ENCODE results near the gene ARFIP1. TPM values are rescaled to one million over a fixed set of nuclear protein-coding genes. Genes with fewer than 3 reads are reported as not detected.
"Not testable (repeated sequence)": the region's sequence is repeated elsewhere in the genome, so short reads cannot be mapped to it uniquely, and the experiment has no call there.

The ARFIP1 gene
- total RNA-seq, 1 experiment from 2014 or later: 27.0 TPM

DNA sequence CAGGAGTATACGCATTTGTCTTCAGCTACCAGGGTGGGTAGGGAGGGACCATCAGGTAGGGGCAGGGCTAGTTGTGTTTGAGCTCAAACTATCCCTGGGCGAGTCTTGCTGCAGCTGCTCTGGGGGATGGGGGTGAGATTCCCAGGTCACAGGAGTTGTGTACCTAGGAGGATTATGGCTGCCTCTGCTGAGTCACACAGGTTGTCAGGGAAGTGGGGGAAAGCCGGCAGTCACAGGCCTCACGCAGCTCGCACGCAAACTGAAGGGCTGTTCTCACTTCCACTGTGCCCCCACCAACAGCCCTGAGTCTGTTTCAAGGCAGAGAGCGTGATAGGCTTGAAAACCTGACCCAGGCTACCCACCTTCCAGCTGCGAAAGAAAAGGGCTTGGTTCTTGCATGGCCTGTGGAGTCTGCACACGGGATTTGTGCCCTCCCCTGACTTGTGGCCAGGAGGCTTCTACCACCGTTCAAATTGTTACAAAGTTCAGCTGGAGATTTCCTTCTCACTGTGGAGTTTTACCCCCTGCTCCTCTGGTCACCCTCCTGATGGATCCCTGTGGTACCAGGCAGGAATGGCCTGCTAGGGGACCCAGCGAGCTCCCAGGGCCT, 63.8 kb downstream of the ARFIP1 start:
- DNase-seq (ENCODE audit: low spot score): peak; percentile 68

GRCh38 chr4:152847376-152847775, 67.6 kb downstream of the ARFIP1 start:
- no peak for DNase-seq (ENCODE audit: low spot score)

DNA sequence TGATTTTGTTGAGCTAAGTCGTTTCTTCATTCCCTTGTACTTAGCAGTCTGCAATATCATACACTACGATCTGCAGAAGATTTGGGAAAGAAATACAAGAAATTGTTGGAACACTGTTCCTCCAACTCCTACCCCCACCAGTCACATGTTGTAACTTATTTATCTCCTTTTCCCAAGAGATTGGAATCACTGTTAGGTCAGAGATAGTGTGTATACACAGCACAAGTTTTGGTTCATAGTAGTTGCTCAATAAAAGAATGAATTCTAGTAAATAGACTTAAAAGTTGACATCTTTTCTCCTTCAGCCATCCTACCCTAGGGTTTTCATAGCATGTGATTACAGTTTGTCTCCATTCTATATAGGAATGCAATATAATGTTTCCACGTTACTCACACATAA, 68.8 kb downstream of the ARFIP1 start:
- no peak for DNase-seq (ENCODE audit: low spot score)

GRCh38 chr4:152849350-152849749, 69.6 kb downstream of the ARFIP1 start:
- no peak for DNase-seq (ENCODE audit: low spot score)

DNA sequence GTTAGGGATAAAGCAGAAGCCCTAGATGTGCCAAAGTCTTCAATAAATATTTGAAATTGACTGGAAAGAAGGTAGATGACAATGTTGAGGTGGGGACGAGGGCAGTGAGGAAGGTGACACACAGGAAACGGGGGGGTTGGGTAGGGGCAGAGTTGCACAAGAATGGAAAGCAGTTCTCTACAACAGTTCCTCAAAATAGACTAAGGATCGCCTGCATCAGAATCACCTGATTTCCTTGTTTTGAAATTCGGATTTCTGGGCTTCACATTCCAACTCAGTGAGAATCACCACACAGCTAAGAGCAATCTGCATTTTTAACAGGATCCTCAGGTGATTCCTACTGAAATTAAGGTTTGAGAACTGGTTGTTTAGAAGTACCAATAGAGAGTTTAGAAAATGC, 70.6 kb downstream of the ARFIP1 start:
- DNase-seq (ENCODE audit: low spot score): peak; percentile 21

GRCh38 chr4:152851226-152851625, 71.5 kb downstream of the ARFIP1 start:
- no peak for DNase-seq (ENCODE audit: low spot score)

- DNase-seq (ENCODE audit: low spot score): no peak
These were observed 73.5 kb downstream of the ARFIP1 start for GRCh38 chr4:152853293-152853692.

- DNase-seq (ENCODE audit: low spot score): not testable (repeated sequence)
These were observed 74.3 kb downstream of the ARFIP1 start for GRCh38 chr4:152854016-152854415.

GRCh38 chr4:152856960-152857359, 77.2 kb downstream of the ARFIP1 start:
- DNase-seq (ENCODE audit: low spot score): no peak

DNA sequence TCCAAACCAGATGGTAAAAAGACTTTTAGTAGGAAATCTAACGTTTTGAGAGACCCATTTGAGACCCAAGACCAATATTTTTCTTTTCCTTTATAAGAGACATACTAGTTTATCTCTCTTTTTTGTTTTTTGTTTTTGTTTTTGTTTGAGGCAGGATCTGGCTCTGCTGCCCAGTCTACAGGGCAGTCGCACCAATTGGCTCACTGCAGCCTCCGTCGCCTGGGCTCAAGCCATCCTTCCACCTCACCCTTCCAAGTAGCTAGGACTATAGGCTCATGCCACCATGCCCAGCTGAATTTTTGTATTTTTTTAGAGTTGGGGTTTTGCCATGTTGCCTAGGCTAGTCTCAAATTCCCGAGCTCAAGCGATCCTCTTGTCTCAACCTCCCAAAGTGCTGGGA, 79.2 kb downstream of the ARFIP1 start:
- DNase-seq (ENCODE audit: low spot score): no peak

DNA sequence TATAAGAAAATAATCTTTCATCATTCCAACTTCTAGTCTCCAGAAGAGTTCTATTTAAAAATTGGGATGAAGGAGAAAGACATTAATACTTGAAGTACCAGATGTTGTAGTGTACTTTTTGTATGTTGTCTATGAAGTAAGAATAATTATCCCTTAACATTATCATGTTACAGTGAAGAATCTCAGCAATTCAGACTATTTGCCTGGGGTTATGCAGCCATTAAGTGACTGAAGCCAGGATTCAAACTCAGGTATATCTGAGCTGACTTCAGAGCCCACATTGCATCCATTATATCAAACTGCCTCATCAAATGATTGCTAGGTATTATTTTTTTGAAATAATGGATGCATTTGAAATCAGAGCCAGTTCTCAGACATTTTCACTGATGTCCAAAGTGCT, 80.3 kb downstream of the ARFIP1 start:
- DNase-seq (ENCODE audit: low spot score): no peak

DNA sequence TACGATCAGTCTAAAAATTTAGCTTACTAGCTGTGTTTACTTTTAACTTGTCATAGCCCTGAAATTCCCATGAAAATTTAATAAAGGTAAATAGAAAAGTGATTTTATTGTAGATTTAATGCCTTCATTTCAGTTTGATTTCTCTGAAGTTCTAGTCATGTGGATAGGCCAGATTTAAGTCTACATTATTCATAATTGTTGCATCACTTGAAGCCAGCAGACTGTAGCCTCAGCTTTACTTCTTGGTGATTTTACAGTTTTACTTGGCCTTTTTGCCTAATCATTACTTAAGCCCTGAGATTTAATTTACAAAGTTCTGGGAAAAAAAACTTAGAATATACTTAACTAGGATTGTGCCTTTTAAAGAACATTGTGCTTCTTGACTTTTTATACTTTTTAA, 82.9 kb downstream of the ARFIP1 start:
- no peak for DNase-seq (ENCODE audit: low spot score)

GRCh38 chr4:152864361-152864760, 84.6 kb downstream of the ARFIP1 start:
- DNase-seq (ENCODE audit: low spot score): no peak

DNA sequence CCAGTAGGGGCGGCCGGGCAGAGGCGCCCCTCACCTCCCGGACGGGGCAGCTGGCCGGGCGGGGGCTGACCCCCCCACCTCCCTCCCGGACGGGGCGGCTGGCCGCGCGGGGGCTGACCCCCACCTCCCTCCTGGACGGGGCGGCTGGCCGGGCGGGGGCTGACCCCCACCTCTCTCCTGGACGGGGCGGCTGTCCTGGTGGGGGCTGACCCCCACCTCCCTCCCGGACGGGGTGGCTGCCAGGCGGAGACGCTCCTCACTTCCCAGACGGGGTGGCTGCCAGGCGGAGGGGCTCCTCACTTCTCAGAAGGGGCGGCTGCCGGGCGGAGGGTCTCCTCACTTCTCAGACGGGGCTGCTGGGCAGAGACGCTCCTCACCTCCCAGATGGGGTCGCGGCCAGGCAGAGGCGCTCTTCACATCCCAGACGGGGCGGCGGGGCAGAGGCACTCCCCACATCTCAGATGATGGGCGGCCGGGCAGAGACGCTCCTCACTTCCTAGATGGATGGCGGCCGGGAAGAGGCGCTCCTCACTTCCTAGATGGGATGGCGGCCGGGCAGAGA, 86.8 kb downstream of the ARFIP1 start:
- not testable (repeated sequence) for DNase-seq (ENCODE audit: low spot score)

- DNase-seq (ENCODE audit: low spot score): no peak
These were observed 90.9 kb downstream of the ARFIP1 start for GRCh38 chr4:152870606-152871005.

GRCh38 chr4:152875261-152875660, 95.5 kb downstream of the ARFIP1 start:
- no peak for DNase-seq (ENCODE audit: low spot score)

DNA sequence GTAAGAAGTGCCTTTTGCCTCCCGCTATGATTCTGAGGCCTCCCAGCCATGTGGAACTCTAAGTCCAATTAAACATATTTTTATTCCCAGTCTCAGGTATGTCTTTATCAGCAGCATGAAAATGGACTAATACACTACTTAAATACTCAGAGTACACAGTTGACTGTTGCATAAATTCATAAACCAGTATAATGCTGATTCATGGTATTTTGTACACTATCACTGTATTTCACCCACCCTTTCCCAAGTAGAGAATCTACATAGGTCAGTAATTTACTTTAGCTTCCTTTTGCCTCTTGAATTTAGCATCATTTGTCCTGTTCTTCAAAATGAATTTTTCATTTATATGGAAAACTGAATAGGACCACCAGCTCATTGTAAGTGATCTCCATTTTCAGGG, 98.1 kb downstream of the ARFIP1 start:
- DNase-seq (ENCODE audit: low spot score): no peak

DNA sequence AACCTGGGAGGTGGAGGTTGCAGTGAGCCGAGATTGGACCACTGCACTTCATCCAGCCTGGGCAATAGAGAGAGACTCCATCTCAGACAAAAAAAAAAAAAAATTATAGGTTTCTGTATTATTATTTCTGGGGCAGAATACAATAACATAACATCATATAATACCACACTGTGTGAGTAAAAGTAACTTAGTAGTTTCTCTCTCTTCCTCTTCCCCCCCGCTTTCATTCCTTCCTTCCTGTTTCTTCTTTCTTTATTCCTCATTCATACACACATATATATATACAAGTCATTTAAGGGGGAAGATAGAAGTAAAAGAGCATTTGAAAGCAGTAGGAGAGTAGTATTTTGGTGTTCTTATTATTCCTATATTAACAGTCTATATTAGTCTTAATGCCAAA, 100.5 kb downstream of the ARFIP1 start:
- DNase-seq (ENCODE audit: low spot score): no peak

DNA sequence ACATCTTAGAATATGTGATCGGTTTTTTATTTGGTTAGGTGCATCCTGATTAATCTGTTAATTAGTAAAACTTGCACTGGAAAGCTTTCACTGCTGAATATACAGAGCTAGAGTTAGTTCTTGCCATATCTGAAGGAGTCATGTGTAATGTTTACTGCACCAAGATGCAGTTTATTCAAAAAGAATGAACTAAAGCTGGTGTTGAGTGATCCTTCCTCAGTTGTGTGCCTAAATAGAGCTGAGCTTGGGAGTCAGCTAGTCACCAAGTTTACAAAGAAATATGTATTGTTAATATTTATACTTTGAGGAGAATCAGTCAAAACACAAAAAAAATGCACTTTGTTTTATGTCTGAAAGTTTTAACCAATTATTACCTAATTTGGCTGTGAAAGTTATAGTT, 102.2 kb downstream of the ARFIP1 start:
- DNase-seq (ENCODE audit: low spot score): no peak

- DNase-seq (ENCODE audit: low spot score): no peak
These were observed 105.4 kb downstream of the ARFIP1 start for GRCh38 chr4:152885185-152885584.

DNA sequence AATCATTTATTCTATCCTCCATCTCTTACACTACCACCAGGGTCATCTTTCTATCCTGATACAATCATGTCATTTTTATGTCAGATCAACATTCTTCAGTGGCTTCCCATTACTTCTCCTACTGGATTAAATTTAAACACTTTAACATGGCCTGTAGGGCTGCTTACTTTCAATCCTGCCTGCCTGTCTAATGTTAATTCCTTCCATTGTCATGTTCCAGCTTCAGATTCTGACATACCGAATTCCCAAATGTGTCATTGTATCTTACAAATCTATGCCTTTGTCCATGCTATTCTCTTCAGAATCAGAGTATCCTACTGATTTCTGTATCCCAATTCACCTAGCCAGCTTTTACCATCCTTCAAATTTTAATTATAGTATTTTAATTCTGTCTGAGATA, 106.4 kb downstream of the ARFIP1 start:
- DNase-seq (ENCODE audit: low spot score): no peak

GRCh38 chr4:152887981-152888380, 108.2 kb downstream of the ARFIP1 start:
- no peak for DNase-seq (ENCODE audit: low spot score)

DNA sequence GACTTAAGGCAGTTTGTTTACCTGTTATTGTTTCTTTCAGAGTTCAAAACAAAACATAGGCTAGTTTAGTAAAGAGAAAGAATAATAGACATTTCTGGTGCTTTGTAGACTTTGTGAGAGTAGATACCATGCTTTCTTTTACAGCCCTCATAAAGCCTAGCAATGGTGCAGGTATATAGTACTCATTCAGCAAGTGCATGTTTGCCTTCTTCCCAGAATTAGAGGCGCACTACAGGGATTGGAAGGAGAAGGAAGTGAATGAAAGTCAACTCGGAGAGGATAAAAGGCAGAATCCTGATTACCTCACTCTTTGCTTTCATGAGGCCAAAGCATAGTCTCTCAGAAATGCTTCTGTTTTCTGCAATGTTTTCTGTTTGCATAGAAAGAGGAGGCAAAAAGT, 113.2 kb downstream of the ARFIP1 start:
- no peak for DNase-seq (ENCODE audit: low spot score)

DNA sequence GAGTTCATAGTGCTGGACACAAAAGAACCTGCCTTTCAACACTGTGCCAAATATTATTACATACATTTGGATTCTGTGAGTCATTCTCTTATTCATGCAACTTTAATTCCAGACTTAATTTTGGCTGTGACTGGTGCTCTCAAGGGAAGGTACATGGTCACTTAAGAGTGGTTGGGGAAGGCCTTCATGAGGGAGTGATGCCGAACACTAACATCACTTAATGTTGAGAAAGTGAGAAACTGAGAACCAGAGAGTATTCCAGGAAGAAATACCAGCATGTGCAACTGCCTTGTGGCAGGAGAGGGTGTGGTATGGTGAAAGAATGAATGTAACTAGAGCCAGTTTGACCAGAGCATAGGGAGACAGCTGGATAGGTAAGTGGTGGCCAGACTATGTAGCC, 114.9 kb downstream of the ARFIP1 start:
- DNase-seq (ENCODE audit: low spot score): no peak
